ENCODE results near the gene TBC1D1. TPM values are rescaled to one million over a fixed set of nuclear protein-coding genes. Genes with fewer than 3 reads are reported as not detected.

The TBC1D1 gene
- total and polyA plus RNA-seq, 5 donors from 2014 or later: 12.3 to 48.2 (median 19.4) TPM

GRCh38 chr4:38167973-38168372 is 277.1 kb downstream of the TBC1D1 start:
- Histone ChIP-seq H3K36me3 (ENCODE audit: control insufficient read depth, insufficient read depth, low read length) (no peaks in the 10 kb centered on the region), H3K27me3 (ENCODE audit: control insufficient read depth, insufficient read depth, low read length) (peaks cover 6% of the 10 kb centered on the region), H3K4me3 (ENCODE audit: low read depth, low read length) (no peak overlapping the region), H3K27ac (ENCODE audit: insufficient read depth, low read length, poor library complexity, severe bottlenecking) (no peak overlapping the region), H3K9me3 (ENCODE audit: control insufficient read depth in 2 of 2, low read length in 2 of 2) (no peaks in the 10 kb centered on the region), H3K4me1 (ENCODE audit: control insufficient read depth, insufficient read depth, low read length, poor library complexity, severe bottlenecking) (no peaks in the 10 kb centered on the region)
- Mint-ChIP-seq H3K4me1 (peaks cover 4 to 9% (median 8%) of the 10 kb centered on the region in 4 donors), H3K27me3 (peaks cover 7% of the 10 kb centered on the region), H3K27ac (no peak overlapping the region), H3K36me3 (no peaks in the 10 kb centered on the region), H3K4me3 (no peak overlapping the region), H3K9me3 (peaks cover 0 to 6% (median 1%) of the 10 kb centered on the region in 7 donors)
- no peak for ATAC-seq (ENCODE audit: low read depth in 2 of 2)
- DNase-seq: no peak

GRCh38 chr4:38169524-38169923 is 278.6 kb downstream of the TBC1D1 start:
- no peak overlapping the region for H3K4me3 Mint-ChIP-seq
- no peaks in the 10 kb centered on the region for H3K9me3 ChIP-seq (ENCODE audit: control insufficient read depth in 2 of 2, low read length in 2 of 2)
- H3K4me3 ChIP-seq (ENCODE audit: low read depth, low read length): no peak overlapping the region
- no peak for ATAC-seq (ENCODE audit: low read depth in 2 of 2)
- H3K36me3 ChIP-seq (ENCODE audit: control insufficient read depth, insufficient read depth, low read length): no peaks in the 10 kb centered on the region
- peaks cover 0 to 1% (median under 1%) of the 10 kb centered on the region in 7 donors for H3K9me3 Mint-ChIP-seq
- no peaks in the 10 kb centered on the region for H3K36me3 Mint-ChIP-seq
- DNase-seq: no peak
- no peak overlapping the region for H3K27ac Mint-ChIP-seq
- peaks cover 6% of the 10 kb centered on the region for H3K27me3 ChIP-seq (ENCODE audit: control insufficient read depth, insufficient read depth, low read length)
- peaks cover 11% of the 10 kb centered on the region for H3K27me3 Mint-ChIP-seq
- peaks cover 4 to 8% (median 7%) of the 10 kb centered on the region in 4 donors for H3K4me1 Mint-ChIP-seq
- no peaks in the 10 kb centered on the region for H3K4me1 ChIP-seq (ENCODE audit: control insufficient read depth, insufficient read depth, low read length, poor library complexity, severe bottlenecking)
- no peak overlapping the region for H3K27ac ChIP-seq (ENCODE audit: insufficient read depth, low read length, poor library complexity, severe bottlenecking)

- peaks cover 4 to 12% (median 9%) of the 10 kb centered on the region in 4 donors for H3K4me1 Mint-ChIP-seq
- ATAC-seq (ENCODE audit: low read depth in 2 of 2): no peak
- no peaks in the 10 kb centered on the region for H3K36me3 Mint-ChIP-seq
- peaks cover 0 to 1% (median 0%) of the 10 kb centered on the region in 7 donors for H3K9me3 Mint-ChIP-seq
- DNase-seq: no peak
- Histone ChIP-seq H3K27me3 (ENCODE audit: control insufficient read depth, insufficient read depth, low read length) (peaks cover 6% of the 10 kb centered on the region), H3K4me3 (ENCODE audit: low read depth, low read length) (no peak overlapping the region), H3K4me1 (ENCODE audit: control insufficient read depth, insufficient read depth, low read length, poor library complexity, severe bottlenecking) (no peaks in the 10 kb centered on the region), H3K27ac (ENCODE audit: insufficient read depth, low read length, poor library complexity, severe bottlenecking) (no peak overlapping the region), H3K9me3 (ENCODE audit: control insufficient read depth in 2 of 2, low read length in 2 of 2) (no peaks in the 10 kb centered on the region), H3K36me3 (ENCODE audit: control insufficient read depth, insufficient read depth, low read length) (no peaks in the 10 kb centered on the region)
- peaks cover 11% of the 10 kb centered on the region for H3K27me3 Mint-ChIP-seq
- no peak overlapping the region for H3K27ac Mint-ChIP-seq
- no peak overlapping the region for H3K4me3 Mint-ChIP-seq
Measured at GRCh38 chr4:38170338-38171169, 279.7 kb downstream of the TBC1D1 start.

- DNase-seq: no peak
- no peak overlapping the region for H3K27ac Mint-ChIP-seq
- H3K36me3 Mint-ChIP-seq: no peaks in the 10 kb centered on the region
- H3K27ac ChIP-seq (ENCODE audit: insufficient read depth, low read length, poor library complexity, severe bottlenecking): no peak overlapping the region
- H3K27me3 Mint-ChIP-seq: peaks cover 11% of the 10 kb centered on the region
- no peaks in the 10 kb centered on the region for H3K36me3 ChIP-seq (ENCODE audit: control insufficient read depth, insufficient read depth, low read length)
- H3K4me3 ChIP-seq (ENCODE audit: low read depth, low read length): no peak overlapping the region
- no peak for ATAC-seq (ENCODE audit: low read depth in 2 of 2)
- H3K4me1 Mint-ChIP-seq: peaks cover 4 to 15% (median 8%) of the 10 kb centered on the region in 4 donors
- H3K4me1 ChIP-seq (ENCODE audit: control insufficient read depth, insufficient read depth, low read length, poor library complexity, severe bottlenecking): peaks cover 6% of the 10 kb centered on the region
- peaks cover 0 to 1% (median 0%) of the 10 kb centered on the region in 7 donors for H3K9me3 Mint-ChIP-seq
- H3K27me3 ChIP-seq (ENCODE audit: control insufficient read depth, insufficient read depth, low read length): peaks cover 6% of the 10 kb centered on the region
- no peak overlapping the region for H3K4me3 Mint-ChIP-seq
- H3K9me3 ChIP-seq (ENCODE audit: control insufficient read depth in 2 of 2, low read length in 2 of 2): no peaks in the 10 kb centered on the region
Measured at GRCh38 chr4:38172078-38172477, 281.2 kb downstream of the TBC1D1 start.

GRCh38 chr4:38173935-38174518 is 283.1 kb downstream of the TBC1D1 start:
- no peaks in the 10 kb centered on the region for H3K36me3 Mint-ChIP-seq
- H3K27ac Mint-ChIP-seq: no peak overlapping the region
- no peak overlapping the region for H3K27ac ChIP-seq (ENCODE audit: insufficient read depth, low read length, poor library complexity, severe bottlenecking)
- DNase-seq: no peak
- no peak overlapping the region for H3K4me3 ChIP-seq (ENCODE audit: low read depth, low read length)
- H3K27me3 ChIP-seq (ENCODE audit: control insufficient read depth, insufficient read depth, low read length): peaks cover 6% of the 10 kb centered on the region
- peaks cover 0 to 1% (median 0%) of the 10 kb centered on the region in 7 donors for H3K9me3 Mint-ChIP-seq
- no peak overlapping the region for H3K4me3 Mint-ChIP-seq
- no peak for ATAC-seq (ENCODE audit: low read depth in 2 of 2)
- peaks cover 11% of the 10 kb centered on the region for H3K27me3 Mint-ChIP-seq
- H3K36me3 ChIP-seq (ENCODE audit: control insufficient read depth, insufficient read depth, low read length): no peaks in the 10 kb centered on the region
- peaks cover 18% of the 10 kb centered on the region for H3K4me1 ChIP-seq (ENCODE audit: control insufficient read depth, insufficient read depth, low read length, poor library complexity, severe bottlenecking)
- peaks cover 6 to 29% (median 20%) of the 10 kb centered on the region in 4 donors for H3K4me1 Mint-ChIP-seq
- H3K9me3 ChIP-seq (ENCODE audit: control insufficient read depth in 2 of 2, low read length in 2 of 2): no peaks in the 10 kb centered on the region

- Histone ChIP-seq H3K36me3 (ENCODE audit: control insufficient read depth, insufficient read depth, low read length) (no peaks in the 10 kb centered on the region), H3K4me3 (ENCODE audit: low read depth, low read length) (no peak overlapping the region), H3K9me3 (ENCODE audit: control insufficient read depth in 2 of 2, low read length in 2 of 2) (no peaks in the 10 kb centered on the region), H3K27me3 (ENCODE audit: control insufficient read depth, insufficient read depth, low read length) (peaks cover 6% of the 10 kb centered on the region), H3K27ac (ENCODE audit: insufficient read depth, low read length, poor library complexity, severe bottlenecking) (no peak overlapping the region), H3K4me1 (ENCODE audit: control insufficient read depth, insufficient read depth, low read length, poor library complexity, severe bottlenecking) (peaks cover 22% of the 10 kb centered on the region)
- Mint-ChIP-seq H3K27ac (peak overlapping the region in 1 of 3 donors; percentile 83), H3K4me1 (peaks cover 9 to 33% (median 23%) of the 10 kb centered on the region in 4 donors), H3K4me3 (no peak overlapping the region), H3K9me3 (peaks cover 0 to 1% (median 0%) of the 10 kb centered on the region in 7 donors), H3K36me3 (no peaks in the 10 kb centered on the region), H3K27me3 (peaks cover 11% of the 10 kb centered on the region)
- no peak for ATAC-seq (ENCODE audit: low read depth in 2 of 2)
- no peak for DNase-seq
Measured at GRCh38 chr4:38174801-38175200, 283.9 kb downstream of the TBC1D1 start.

- Mint-ChIP-seq H3K36me3 (no peaks in the 10 kb centered on the region), H3K27me3 (peaks cover 7% of the 10 kb centered on the region), H3K27ac (peak overlapping the region in 1 of 3 donors; percentile 81), H3K9me3 (peaks cover 0 to 1% (median 0%) of the 10 kb centered on the region in 7 donors), H3K4me3 (peak overlapping the region in 2 of 4 donors; percentile 42 to 45), H3K4me1 (peaks cover 11 to 35% (median 25%) of the 10 kb centered on the region in 4 donors)
- no peak for ATAC-seq (ENCODE audit: low read depth in 2 of 2)
- Histone ChIP-seq H3K4me1 (ENCODE audit: control insufficient read depth, insufficient read depth, low read length, poor library complexity, severe bottlenecking) (peaks cover 24% of the 10 kb centered on the region), H3K4me3 (ENCODE audit: low read depth, low read length) (no peak overlapping the region), H3K27me3 (ENCODE audit: control insufficient read depth, insufficient read depth, low read length) (peaks cover 6% of the 10 kb centered on the region), H3K36me3 (ENCODE audit: control insufficient read depth, insufficient read depth, low read length) (no peaks in the 10 kb centered on the region), H3K27ac (ENCODE audit: insufficient read depth, low read length, poor library complexity, severe bottlenecking) (no peak overlapping the region), H3K9me3 (ENCODE audit: control insufficient read depth in 2 of 2, low read length in 2 of 2) (no peaks in the 10 kb centered on the region)
- no peak for DNase-seq
Measured at GRCh38 chr4:38176165-38176564, 285.3 kb downstream of the TBC1D1 start.
